ENCODE measurements around the gene ACTA2.

DNA sequence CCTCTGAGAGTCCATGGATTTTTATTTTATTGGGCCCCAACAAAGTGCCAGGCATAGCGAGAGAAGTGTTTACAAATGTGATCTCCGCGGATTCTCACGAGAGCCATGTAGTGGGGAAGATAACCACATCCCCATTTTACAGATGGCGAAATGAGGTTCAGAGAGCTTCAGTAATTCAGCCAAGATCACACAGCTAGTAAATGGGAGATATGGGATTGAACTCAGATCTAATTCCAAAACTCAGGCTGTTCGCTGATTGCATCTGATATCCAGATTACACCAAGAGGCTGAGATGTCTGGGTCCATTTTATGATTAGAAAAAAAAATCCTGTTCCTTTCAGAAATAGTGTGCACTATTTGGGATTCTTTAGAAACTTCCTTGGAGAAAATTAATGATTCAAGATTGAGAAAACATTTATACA, 39.3 kb upstream of the ACTA2 start:
- TF ChIP-seq, protein P1, sequence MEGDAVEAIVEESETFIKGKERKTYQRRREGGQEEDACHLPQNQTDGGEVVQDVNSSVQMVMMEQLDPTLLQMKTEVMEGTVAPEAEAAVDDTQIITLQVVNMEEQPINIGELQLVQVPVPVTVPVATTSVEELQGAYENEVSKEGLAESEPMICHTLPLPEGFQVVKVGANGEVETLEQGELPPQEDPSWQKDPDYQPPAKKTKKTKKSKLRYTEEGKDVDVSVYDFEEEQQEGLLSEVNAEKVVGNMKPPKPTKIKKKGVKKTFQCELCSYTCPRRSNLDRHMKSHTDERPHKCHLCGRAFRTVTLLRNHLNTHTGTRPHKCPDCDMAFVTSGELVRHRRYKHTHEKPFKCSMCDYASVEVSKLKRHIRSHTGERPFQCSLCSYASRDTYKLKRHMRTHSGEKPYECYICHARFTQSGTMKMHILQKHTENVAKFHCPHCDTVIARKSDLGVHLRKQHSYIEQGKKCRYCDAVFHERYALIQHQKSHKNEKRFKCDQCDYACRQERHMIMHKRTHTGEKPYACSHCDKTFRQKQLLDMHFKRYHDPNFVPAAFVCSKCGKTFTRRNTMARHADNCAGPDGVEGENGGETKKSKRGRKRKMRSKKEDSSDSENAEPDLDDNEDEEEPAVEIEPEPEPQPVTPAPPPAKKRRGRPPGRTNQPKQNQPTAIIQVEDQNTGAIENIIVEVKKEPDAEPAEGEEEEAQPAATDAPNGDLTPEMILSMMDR (conservative IDR thresholded peaks at IDR 0.05; ENCODE audit: low read depth, low read length): no peak
- no peak for TF ChIP-seq EZH2 (IDR thresholded peaks at IDR 0.05; ENCODE audit: borderline replicate concordance, low read depth, low read length, poor library complexity, severe bottlenecking)

Data from A673 (cell line).